HG02759 (cell line): ENCODE results near the gene SH3BP1.

Source experiments
- ATAC-seq: cut with Tn5 transposase; IDR thresholded peaks from one replicate; pipeline ENCODE4 v1.9.1; 2021; ENCODE audit warnings: mild to moderate bottlenecking, moderate library complexity; ENCODE audit not compliant: unreplicated experiment

Gene SH3BP1

GRCh38 chr22:37701141-37701786 is 61.8 kb downstream of the SH3BP1 start:
- ATAC-seq = no peak

GRCh38 chr22:37703906-37704305 is 64.4 kb downstream of the SH3BP1 start:
- no peak for ATAC-seq

GRCh38 chr22:37704645-37705044 is 65.2 kb downstream of the SH3BP1 start:
- ATAC-seq = no peak

DNA sequence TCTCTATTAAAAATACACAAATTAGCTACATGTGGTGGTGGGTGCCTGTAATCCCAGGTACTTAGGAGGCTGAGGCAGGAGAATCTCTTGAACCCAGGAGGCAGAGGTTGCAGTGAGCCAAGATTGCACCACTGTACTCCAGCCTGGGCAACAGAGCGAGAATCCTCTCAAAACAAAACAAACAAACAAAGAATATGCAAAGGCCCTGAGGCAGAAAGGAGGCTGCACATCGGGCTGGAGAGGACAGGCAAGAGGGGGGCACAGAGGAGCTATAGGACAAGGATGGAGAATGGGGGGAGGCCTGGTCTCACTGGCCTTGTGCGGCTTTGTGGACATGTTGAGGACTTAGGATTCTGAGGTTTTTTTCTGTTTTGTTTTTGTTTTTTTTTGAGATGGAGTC is 65.7 kb downstream of the SH3BP1 start:
- ATAC-seq = no peak
